GM19035 (cell line): ENCODE results near the gene KNDC1.
"Not testable (repeated sequence)": the region's sequence is repeated elsewhere in the genome, so short reads cannot be mapped to it uniquely, and the experiment has no call there.

Experiments used
- ATAC-seq: cut with Tn5 transposase; IDR thresholded peaks from one replicate; pipeline ENCODE4 v1.9.1; 2021; ENCODE audit not compliant: unreplicated experiment

KNDC1 gene, protein sequence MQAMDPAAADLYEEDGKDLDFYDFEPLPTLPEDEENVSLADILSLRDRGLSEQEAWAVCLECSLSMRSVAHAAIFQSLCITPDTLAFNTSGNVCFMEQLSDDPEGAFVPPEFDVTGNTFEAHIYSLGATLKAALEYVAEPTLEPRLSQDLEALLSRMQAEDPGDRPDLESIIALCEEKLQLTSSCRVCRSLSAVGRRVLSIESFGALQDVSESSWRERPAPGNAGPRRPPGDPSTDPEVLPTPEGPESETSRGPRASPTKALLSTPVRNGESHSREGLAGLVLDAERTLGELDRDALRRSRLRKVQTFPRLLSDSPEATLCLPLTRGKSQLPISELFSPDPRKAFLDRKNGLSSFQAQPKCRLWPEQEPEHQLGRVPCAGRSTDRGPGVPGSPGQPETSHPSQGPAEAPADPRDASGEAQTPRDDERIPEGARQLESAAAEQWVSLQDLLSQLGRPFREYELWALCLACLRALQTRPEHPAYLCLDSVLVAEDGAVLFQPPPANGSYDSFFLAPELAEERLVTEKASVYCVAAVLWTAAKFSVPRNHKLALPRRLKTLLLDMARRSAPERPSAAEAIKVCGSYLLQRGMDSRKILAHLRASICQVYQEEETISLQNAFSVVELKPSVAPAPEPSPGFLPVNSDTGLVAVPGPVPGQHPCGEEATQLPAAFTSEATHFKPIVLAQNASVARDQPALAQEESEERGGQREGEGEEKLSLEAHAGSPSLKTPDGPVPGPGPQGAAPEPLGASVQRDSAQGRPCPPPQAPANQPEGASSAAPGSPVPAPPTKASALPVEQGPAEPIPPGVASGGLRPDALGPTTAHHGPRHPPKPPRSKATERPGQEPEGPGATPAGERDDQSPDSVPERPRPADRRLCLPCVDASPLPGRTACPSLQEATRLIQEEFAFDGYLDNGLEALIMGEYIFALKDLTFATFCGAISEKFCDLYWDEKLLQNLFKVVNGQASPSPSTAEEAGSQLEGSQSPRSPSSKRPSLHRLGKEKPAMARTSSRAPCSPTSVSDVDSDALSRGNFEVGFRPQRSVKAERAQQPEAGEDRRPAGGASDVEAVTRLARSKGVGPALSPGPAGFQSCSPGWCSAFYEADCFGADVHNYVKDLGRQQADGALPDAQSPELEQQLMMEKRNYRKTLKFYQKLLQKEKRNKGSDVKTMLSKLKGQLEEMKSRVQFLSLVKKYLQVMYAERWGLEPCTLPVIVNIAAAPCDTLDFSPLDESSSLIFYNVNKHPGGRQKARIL (N-terminal part only)

DNA sequence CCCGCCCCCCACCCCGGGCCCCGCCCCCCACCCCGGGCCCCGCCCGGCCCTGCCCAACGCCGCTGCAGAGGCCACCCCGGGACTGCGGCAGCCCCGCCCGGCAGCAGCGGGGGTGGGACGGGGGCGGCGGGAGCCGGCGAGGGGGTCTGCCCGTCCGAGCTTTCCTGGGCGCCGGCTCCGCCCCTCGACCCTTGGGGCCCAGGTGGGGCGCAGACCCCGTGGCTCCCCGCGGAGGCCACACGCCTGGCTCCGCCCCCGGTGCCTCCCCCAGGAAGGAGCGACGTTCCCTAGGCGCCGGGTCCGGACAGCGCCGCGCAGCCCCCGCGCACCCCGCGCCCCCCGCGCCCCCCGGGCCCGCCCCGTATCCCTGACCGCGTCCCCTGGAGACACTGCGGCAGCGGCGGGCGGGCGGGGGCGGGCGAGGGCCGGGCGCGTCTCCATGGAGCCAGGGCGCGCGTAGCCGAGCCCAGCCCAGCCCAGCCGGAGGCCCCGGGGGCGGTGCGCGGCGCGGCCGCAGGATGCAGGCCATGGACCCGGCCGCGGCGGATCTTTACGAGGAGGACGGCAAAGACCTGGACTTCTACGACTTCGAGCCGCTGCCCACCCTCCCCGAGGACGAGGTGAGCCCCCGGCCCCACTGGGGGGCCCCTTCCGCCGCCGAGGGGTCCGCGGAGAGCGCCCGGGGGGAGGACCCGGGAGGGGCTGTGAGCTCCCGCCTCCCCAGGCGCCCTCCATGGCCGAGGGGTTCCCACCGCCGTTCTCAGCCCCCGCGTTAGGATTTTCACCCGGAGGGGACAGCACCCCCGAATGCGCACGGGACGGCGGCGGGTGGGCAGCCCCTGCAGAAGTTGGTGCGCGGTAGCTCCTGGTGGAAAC is at the start of gene KNDC1:
TSS of gene KNDC1 (plus strand) at position 270 of the 876 bp plus-strand sequence. CDS start at position 519, 249 bp downstream.
- ATAC-seq = no peak

DNA sequence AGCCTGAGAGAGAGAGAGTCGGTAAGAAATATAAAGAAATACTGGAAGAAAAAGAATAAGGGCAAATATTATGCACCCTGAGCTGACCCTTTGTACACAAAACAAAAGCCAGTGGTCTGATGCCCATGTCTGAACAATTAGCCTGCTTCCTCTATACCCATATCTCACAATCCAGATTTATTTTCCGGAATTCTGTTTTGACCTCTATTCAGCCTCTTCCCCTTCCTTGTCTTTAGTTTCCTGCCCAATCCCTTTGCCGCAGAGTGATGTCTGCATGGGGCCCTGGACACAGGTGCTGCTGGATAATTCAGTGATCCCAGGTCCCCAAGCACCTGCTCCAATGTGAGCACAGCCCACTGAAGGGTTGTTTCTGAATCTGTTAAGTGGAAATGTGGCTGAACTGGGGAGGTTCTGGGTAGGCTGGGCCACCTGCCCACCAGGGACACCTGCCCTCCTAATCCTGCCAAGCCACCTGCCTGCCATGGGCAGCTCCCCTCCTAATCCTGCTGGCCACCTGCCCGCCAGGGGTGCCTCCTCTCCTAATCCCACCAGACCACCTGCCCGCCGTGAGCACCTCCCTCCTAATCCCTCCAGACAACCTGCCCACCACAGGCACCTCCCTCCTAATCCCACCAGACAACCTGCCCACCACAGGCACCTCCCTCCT is 49.3 kb upstream of the KNDC1 start:
- ATAC-seq = no peak

DNA sequence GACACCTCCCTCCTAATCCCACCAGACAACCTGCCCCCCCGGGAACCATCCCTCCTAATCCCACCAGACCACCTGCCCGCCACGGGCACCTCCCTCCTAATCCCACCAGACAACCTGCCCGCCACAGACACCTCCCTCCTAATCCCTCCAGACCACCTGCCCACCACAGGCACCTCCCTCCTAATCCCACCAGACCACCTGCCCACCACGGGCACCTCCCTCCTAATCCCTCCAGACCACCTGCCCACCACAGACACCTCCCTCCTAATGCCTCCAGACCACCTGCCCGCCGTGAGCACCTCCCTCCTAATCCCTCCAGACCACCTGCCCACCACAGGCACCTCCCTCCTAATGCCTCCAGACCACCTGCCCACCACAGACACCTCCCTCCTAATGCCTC is 48.4 kb upstream of the KNDC1 start:
- ATAC-seq = not testable (repeated sequence)

DNA sequence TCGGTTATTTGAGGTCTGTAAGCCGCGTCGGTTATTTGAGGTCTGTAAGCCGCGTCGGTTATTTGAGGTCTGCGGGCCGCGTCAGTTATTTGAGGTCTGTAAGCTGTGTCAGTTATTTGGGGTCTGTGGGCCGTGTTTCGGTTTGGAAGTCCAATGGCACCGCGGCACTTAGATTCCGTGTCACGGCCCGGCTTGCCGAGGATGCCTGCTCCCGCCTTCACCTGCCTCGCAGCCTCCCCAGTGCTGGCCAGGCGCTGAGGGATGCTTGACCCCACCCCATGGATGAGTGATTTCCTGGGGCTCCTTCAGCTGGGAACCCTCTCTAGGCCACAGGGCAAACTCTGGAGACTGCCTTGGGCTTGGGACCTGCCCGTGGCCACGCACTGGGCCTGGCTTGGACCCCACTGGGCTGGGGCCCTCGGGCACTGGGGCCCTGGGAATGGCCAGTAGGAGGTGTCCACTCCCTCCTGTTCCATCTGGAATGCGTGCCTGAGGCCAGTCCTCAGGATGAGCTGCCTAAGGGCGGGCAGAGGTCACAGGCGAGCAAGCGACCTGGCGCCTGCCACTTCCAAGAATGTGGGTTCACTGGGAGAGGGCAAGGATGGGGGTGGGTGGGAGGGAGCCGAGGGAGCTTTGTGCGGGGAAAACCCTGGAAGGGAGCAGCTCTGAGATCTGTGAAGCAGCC is 46.7 kb upstream of the KNDC1 start:
- no peak for ATAC-seq

DNA sequence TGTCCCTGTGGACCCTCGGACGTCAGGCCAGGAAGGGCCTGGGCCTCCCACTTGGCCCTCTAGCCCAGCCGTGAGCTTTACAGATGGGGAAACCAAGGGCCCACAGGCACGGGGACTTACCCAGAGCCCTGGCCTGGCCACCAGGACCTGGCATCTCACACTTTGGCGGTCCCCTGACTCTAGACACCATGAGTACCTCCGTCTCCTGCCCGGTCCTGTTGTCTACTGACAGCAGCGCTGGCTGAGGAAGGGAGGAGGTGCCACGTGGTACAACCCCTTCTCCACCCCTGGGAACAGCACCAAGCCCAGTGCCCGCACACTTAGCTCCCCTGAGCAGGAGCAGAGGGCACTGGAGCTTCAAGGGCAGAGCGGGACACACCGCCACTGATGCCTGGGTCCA is 46.2 kb upstream of the KNDC1 start:
- no peak for ATAC-seq

DNA sequence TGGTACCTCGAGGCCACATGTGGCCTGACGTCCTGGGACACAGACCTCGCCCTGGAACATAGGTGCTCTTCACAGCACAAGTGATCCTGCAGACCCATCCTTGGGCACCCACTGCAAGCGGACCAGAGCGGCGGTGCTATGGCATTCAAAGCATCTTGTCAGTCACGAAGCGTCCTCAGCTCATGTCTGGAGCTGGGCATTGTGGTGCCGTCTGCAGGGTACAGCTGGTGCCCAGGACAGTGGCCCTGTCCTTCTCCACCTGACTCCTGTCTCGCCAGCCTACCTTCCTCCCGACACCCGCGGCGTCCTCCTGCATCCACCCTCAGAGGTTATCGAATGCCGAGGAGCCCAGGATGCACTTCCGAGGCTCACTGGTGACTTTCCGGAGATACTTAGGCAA is 45.8 kb upstream of the KNDC1 start:
- ATAC-seq = no peak

DNA sequence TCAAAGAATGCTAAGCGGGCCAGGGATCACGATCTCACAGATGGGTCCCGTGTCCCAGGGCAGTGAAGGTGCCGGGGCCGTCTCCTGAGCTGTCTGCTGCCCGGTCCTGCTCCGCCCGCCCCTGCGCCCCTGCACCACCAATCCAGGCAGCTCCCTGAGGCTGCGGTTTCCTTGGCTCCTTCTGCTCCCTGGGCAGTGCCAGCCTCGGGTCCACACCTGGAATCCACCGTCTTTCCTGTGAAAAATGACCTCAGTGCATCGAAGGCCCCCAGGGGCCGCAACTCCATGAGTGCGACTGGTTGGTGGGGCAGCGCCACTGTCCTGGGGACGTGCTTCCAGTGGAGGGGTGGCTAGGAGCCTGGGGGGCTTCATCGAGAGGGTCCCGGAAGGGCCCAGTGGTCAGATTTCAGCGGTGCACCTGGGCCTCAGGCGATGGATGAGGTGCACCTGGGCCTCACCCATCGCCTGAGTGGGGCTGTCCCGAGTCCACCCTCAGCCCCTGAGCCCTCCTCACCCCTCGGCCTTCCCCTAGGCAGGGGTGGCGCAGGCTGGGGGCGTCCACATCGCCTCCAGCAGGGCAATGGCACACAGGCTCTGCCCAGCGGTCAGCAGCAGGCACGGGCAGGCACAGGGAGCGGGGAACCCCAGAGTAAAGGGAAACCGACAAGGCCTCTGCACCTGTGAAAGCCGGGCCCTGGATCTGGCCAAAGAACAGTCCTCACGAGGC is 45.1 kb upstream of the KNDC1 start:
- no peak for ATAC-seq

DNA sequence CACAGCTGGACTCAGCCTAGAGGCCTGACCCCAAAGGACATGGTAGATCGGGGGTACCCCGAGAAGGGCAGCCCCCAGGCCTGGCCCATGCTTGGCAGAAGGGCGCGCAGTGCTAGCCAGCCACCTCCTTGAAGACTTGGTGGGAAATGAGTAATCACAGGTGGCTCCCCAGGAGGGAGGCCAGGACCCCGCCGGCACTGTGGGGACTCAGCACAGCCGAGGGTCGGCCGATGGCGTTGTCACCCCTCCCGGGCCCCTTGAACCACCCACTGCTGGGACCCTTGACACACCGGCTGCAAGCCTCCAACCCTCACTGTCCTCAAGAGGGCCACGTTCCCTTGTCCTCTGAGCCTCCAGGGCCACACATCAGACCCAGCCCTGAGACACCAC is 44.6 kb upstream of the KNDC1 start:
- no peak for ATAC-seq

DNA sequence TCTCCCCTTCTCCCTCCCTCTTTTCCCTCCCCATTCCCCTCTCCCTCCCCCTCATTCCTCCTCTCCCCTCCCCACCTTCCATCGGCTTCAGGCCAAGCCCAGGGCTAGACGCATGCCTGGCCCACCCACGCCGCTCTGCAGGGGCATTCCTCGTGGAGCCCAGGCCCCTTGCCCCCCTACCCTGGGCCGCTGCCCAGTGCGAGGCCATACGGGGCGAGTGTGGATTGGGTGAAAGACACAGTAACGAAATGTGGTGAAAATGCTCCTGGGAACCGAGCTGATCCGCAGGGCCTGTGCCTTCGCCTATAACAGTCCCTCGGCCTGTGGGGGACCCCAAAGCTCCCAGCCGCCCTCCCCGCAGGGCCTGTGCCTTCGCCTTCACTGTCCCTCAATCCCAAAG is 44.0 kb upstream of the KNDC1 start:
- no peak for ATAC-seq

DNA sequence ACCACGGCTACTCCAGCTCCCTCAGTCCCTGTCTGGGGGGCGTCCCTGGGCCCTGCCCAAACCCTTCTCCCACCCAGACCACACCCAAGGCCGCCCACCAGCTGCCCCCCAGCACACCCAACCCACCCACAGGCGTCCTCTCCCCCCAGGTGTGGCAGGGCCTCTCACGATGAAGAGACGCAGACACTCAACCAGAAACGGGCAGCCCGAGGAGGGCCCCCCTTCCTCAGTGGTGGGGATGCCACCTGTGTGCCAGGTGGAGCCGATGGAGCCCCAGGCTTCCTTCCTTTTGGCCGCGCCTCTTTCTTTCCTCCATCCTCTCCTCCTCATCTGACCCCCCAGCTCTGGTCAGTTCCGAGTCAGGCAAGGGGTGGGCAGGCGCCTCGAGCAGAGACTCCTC is 43.6 kb upstream of the KNDC1 start:
- ATAC-seq = no peak

DNA sequence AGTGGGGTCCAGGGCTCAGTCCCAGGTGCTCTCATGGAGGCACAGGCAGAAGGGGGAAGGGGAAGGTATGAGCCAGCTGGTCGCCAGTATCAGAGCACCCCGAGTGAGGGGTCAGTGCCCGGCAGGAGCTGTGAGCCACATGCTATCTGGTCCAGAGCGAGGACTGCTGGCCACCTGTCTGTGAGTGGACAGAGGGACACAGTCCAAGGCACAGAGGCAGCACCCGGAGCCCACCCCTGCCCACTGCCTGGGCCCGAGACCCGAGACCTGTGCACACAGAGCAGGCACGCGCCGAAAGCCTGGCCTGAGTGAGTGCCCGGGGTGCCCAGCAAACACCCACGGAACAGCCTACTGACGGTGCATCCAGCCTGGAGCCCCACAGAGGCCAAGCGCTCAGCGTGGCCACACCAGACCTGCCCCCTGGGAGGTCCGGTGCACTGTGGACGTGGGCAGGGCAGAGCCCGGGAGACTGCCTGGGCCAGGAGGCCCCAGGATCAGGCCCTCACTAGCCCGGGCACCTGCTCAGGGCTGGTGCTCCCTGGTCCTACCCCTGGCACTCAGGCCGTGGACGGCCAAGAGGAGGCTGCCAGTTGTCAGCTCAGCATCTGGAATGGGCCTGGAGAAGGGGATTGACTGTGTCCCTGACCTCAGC is 42.9 kb upstream of the KNDC1 start:
- ATAC-seq = no peak

DNA sequence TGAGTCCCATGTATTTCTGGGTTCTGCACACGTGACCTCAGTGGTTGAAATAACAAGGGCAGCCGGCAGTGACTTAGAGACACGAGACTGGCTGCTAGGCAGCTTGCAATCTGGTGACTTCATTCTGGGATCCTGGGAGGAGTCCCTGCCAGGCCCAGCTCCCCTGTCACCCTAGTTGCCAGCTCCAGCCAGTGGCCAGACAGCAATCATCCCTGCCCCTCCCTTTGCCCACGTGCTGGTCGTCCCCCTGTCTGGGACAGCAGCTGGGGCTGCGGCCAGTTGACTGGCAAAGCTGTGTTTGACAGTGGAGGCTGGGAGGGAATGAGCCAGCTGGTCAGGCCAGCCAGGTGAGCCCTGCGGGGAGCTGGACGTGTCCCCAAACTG is 42.3 kb upstream of the KNDC1 start:
- ATAC-seq = no peak

DNA sequence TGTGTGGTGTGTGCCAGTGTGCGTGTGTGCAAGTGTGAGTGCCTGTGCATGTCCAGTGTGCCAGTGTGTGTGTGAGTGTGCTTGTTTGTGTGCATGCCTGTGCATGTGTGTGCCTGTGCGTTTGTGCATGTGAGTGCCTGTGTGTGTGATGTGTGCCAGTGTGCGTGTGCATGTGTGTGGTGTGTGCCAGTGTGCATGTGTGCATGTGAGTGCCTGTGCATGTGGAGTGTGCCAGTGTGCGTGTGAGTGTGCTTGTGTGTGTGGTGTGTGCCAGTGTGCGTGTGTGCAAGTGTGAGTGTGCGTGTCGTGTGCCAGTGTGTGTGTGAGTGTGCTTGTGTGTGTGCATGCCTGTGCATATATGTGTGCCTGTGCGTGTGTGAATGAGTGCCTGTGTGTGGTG is 38.5 kb upstream of the KNDC1 start:
- ATAC-seq = no peak

DNA sequence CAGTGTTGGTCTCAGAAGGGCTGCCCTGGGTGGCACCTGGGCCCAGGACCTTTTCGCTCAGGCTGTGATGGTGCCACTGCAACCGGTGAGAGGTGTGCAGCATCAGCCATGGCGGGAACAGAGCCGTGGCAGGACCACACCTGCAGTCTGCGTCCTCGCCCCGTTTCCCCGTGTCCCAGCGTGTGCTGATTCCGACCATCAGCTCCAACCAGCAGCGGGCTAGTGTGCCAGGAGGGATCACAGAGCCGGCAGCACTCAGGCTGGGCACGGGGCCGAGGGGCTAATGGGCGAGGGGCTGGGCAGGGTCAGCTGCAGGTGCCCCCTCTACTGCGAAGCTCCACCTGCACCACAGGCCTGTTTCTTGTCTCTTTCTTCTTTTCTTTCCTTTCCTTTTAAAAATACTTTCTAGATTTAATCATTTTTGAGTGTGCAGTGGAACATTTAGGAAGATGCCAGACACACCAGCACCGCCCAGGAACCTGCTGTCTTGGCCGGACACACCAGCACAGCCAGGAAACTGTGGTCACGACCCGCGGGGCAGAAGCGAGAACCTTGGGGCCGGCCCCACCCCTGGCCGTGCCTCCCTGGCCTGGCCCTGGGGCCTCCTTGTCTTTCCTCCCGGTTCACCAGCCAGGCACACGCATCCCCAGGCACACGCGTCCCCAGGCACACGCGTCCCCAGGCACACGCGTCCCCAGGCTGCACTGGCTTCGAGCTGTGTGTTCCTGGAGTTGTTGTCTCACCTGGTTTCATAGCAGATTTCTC is 37.7 kb upstream of the KNDC1 start:
- no peak for ATAC-seq

DNA sequence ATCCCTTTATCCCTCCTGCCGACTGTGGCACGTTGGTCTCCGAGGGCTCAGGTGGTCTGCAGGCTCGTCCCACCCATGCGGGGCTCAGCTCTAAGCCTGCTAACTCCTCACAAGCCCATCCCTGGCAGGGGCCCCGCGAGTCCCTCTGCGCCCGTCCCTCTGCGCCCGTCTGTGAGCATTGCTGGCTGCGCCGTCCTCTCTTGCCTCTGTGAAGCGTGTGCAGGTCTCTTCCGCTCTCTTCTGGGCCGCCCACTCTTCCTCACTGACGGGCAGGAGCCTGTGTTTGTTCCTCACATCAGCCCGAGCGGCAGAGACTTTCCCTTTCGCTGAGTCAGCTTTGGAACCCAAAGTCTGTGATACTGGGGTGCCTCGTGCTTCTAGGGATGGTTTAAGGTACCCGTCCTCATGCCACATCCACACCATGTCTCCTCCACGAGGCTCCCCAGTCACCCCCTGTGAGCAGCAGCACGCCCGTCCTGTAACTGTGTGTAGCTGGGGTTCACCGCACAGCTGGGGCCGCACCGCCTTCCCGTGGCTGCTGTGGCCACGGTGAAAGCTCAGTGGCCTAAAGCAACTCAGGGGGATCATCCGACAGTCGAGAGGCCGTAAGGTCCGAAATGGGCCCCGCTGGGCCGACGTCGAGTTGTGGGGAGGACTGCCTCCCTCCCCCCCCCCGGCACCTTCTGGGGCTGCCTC is 36.8 kb upstream of the KNDC1 start:
- ATAC-seq = no peak

DNA sequence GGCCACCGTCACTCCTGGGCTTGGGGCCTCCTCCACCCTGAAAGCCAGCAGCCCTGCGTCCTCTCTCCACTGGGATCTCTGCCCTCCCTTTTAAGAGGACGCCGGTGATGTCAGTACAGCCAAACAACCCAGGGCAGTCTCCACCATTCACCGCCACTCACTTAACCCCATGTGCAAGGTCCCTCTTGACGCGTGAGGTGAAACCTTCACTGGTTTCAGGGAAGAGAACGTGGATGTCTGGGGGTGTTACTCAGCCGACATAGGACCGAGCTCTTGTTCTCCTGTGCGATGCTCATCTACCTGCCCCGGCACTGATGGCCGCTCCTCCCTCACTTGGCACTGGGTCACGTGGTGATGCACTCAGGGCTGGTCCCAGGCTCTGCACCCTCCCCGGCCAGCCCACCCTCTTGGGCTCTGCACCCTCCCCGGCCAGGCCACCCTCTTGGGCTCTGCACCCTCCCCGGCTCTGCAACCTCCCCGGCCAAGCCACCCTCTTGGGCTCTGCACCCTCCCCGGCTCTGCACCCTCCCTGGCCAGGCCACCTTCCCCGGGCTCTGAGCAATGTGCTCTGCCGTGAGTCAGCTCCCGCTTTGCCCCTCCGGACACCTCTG is 36.2 kb upstream of the KNDC1 start:
- ATAC-seq = no peak
